ENCODE data around the gene CDCP1. TPM values are rescaled to one million over a fixed set of nuclear protein-coding genes. Genes with fewer than 3 reads are reported as not detected.

Gene CDCP1
- total RNA-seq, 1 donor from 2014 or later, result 3.2 TPM

- H3K36me3 Mint-ChIP-seq (ENCODE audit: low read depth), result peaks cover 2% of the 10 kb centered on the region
- intact Hi-C loops (cut with micrococcal nuclease), result no loop called here
- peaks cover 10% of the 10 kb centered on the region for H3K27me3 Mint-ChIP-seq
- peak overlapping the region; percentile 8 for H3K27ac Mint-ChIP-seq
- DNase-seq, result no peak
- H3K9me3 Mint-ChIP-seq, result no peaks in the 10 kb centered on the region
- no peak overlapping the region for H3K4me3 Mint-ChIP-seq
- H3K4me1 Mint-ChIP-seq, result peaks cover 35% of the 10 kb centered on the region
Observed at GRCh38 chr3:45123581-45124269, 22.5 kb downstream of the CDCP1 start.

GRCh38 chr3:45123030-45123429, 23.1 kb downstream of the CDCP1 start:
- Mint-ChIP-seq H3K9me3 (no peaks in the 10 kb centered on the region), H3K36me3 (ENCODE audit: low read depth) (peaks cover 2% of the 10 kb centered on the region), H3K27ac (peak overlapping the region; percentile 29), H3K4me1 (peaks cover 42% of the 10 kb centered on the region), H3K4me3 (no peak overlapping the region), H3K27me3 (peaks cover 8% of the 10 kb centered on the region)
- intact Hi-C loops (cut with micrococcal nuclease), result no loop called here
- DNase-seq, result no peak

- intact Hi-C loops (cut with micrococcal nuclease), result no loop called here
- peaks cover 1% of the 10 kb centered on the region for H3K36me3 Mint-ChIP-seq (ENCODE audit: low read depth)
- no peak overlapping the region for H3K27ac Mint-ChIP-seq
- H3K4me3 Mint-ChIP-seq, result no peak overlapping the region
- peaks cover 8% of the 10 kb centered on the region for H3K27me3 Mint-ChIP-seq
- no peak for DNase-seq
- H3K9me3 Mint-ChIP-seq, result no peaks in the 10 kb centered on the region
- H3K4me1 Mint-ChIP-seq, result peaks cover 46% of the 10 kb centered on the region
Observed at GRCh38 chr3:45120359-45121158, 25.6 kb downstream of the CDCP1 start.

- Mint-ChIP-seq H3K4me1 (peaks cover 49% of the 10 kb centered on the region), H3K9me3 (no peaks in the 10 kb centered on the region), H3K27me3 (peaks cover 7% of the 10 kb centered on the region), H3K27ac (no peak overlapping the region), H3K4me3 (no peak overlapping the region), H3K36me3 (ENCODE audit: low read depth) (peaks cover 1% of the 10 kb centered on the region)
- intact Hi-C loops (cut with micrococcal nuclease), result loop anchor here (2.0 to 10.0 kb wide), 3 partner anchors 15 to 575 kb away; no protein-coding TSS in a partner anchor
- no peak for DNase-seq
Observed at GRCh38 chr3:45119824-45120358, 26.3 kb downstream of the CDCP1 start.

- DNase-seq, result no peak
- intact Hi-C loops (cut with micrococcal nuclease), result loop anchor here (2.0 to 10.0 kb wide), 3 partner anchors 15 to 575 kb away; no protein-coding TSS in a partner anchor
- H3K36me3 Mint-ChIP-seq (ENCODE audit: low read depth), result peaks cover 3% of the 10 kb centered on the region
- H3K4me3 Mint-ChIP-seq, result no peak overlapping the region
- peaks cover 54% of the 10 kb centered on the region for H3K4me1 Mint-ChIP-seq
- H3K27me3 Mint-ChIP-seq, result peaks cover 6% of the 10 kb centered on the region
- H3K27ac Mint-ChIP-seq, result no peak overlapping the region
- no peaks in the 10 kb centered on the region for H3K9me3 Mint-ChIP-seq
Observed at GRCh38 chr3:45119376-45119775, 26.8 kb downstream of the CDCP1 start.

- peak overlapping the region; percentile 59 for H3K27ac Mint-ChIP-seq
- H3K4me1 Mint-ChIP-seq, result peaks cover 58% of the 10 kb centered on the region
- H3K36me3 Mint-ChIP-seq (ENCODE audit: low read depth), result peaks cover 3% of the 10 kb centered on the region
- intact Hi-C loops (cut with micrococcal nuclease), result loop anchor here (2.0 to 10.0 kb wide), 3 partner anchors 14 to 576 kb away; no protein-coding TSS in a partner anchor
- peak overlapping the region; percentile 58 for H3K4me3 Mint-ChIP-seq
- DNase-seq, result peak; percentile 68
- no peaks in the 10 kb centered on the region for H3K9me3 Mint-ChIP-seq
- peaks cover 9% of the 10 kb centered on the region for H3K27me3 Mint-ChIP-seq
Observed at GRCh38 chr3:45118615-45119071, 27.5 kb downstream of the CDCP1 start.

GRCh38 chr3:45116350-45116749, 29.8 kb downstream of the CDCP1 start:
- H3K4me3 Mint-ChIP-seq, result no peak overlapping the region
- intact Hi-C loops (cut with micrococcal nuclease), result loop anchor here (10.0 kb wide), 2 partner anchors 548 to 578 kb away; no protein-coding TSS in a partner anchor
- H3K36me3 Mint-ChIP-seq (ENCODE audit: low read depth), result peaks cover 14% of the 10 kb centered on the region
- H3K4me1 Mint-ChIP-seq, result peaks cover 69% of the 10 kb centered on the region
- H3K27me3 Mint-ChIP-seq, result peaks cover 19% of the 10 kb centered on the region
- DNase-seq, result no peak
- H3K9me3 Mint-ChIP-seq, result no peaks in the 10 kb centered on the region
- no peak overlapping the region for H3K27ac Mint-ChIP-seq

- H3K4me3 Mint-ChIP-seq, result no peak overlapping the region
- peak overlapping the region; percentile 73 for H3K27ac Mint-ChIP-seq
- H3K4me1 Mint-ChIP-seq, result peaks cover 75% of the 10 kb centered on the region
- H3K9me3 Mint-ChIP-seq, result no peaks in the 10 kb centered on the region
- intact Hi-C loops (cut with micrococcal nuclease), result loop anchor here (1.0 to 10.0 kb wide), 3 partner anchors 8 to 581 kb away; no protein-coding TSS in a partner anchor
- no peak for DNase-seq
- peaks cover 23% of the 10 kb centered on the region for H3K36me3 Mint-ChIP-seq (ENCODE audit: low read depth)
- H3K27me3 Mint-ChIP-seq, result peaks cover 16% of the 10 kb centered on the region
Observed at GRCh38 chr3:45113625-45114050, 32.5 kb downstream of the CDCP1 start.

GRCh38 chr3:45112939-45113338, 33.2 kb downstream of the CDCP1 start:
- Mint-ChIP-seq H3K36me3 (ENCODE audit: low read depth) (peaks cover 23% of the 10 kb centered on the region), H3K27ac (peak overlapping the region; percentile 62), H3K27me3 (peaks cover 16% of the 10 kb centered on the region), H3K4me1 (peaks cover 72% of the 10 kb centered on the region), H3K9me3 (no peaks in the 10 kb centered on the region), H3K4me3 (no peak overlapping the region)
- intact Hi-C loops (cut with micrococcal nuclease), result loop anchor here (1.0 to 10.0 kb wide), 3 partner anchors 8 to 582 kb away; no protein-coding TSS in a partner anchor
- DNase-seq, result no peak

- H3K4me3 Mint-ChIP-seq, result peak overlapping the region; percentile 67
- intact Hi-C loops (cut with micrococcal nuclease), result loop anchor here (10.0 kb wide), 2 partner anchors 554 to 584 kb away; no protein-coding TSS in a partner anchor
- peaks cover 24% of the 10 kb centered on the region for H3K36me3 Mint-ChIP-seq (ENCODE audit: low read depth)
- no peaks in the 10 kb centered on the region for H3K9me3 Mint-ChIP-seq
- H3K27me3 Mint-ChIP-seq, result peaks cover 15% of the 10 kb centered on the region
- peaks cover 81% of the 10 kb centered on the region for H3K4me1 Mint-ChIP-seq
- no peak for DNase-seq
- peak overlapping the region; percentile 70 for H3K27ac Mint-ChIP-seq
Observed at GRCh38 chr3:45110509-45110833, 35.7 kb downstream of the CDCP1 start.

GRCh38 chr3:45109771-45110508, 36.2 kb downstream of the CDCP1 start:
- Mint-ChIP-seq H3K4me1 (peaks cover 84% of the 10 kb centered on the region), H3K27ac (peak overlapping the region; percentile 70), H3K27me3 (peaks cover 15% of the 10 kb centered on the region), H3K9me3 (no peaks in the 10 kb centered on the region), H3K4me3 (peak overlapping the region; percentile 67), H3K36me3 (ENCODE audit: low read depth) (peaks cover 24% of the 10 kb centered on the region)
- DNase-seq, result peak; percentile 87
- intact Hi-C loops (cut with micrococcal nuclease), result loop anchor here (5.0 to 10.0 kb wide), 7 partner anchors 68 to 1185 kb away; no protein-coding TSS in a partner anchor

- peak; percentile 64 for DNase-seq
- Mint-ChIP-seq H3K36me3 (ENCODE audit: low read depth) (peaks cover 29% of the 10 kb centered on the region), H3K4me1 (peaks cover 70% of the 10 kb centered on the region), H3K27ac (peak overlapping the region; percentile 89), H3K9me3 (peaks cover 9% of the 10 kb centered on the region), H3K27me3 (peaks cover 12% of the 10 kb centered on the region), H3K4me3 (peak overlapping the region; percentile 62)
- intact Hi-C loops (cut with micrococcal nuclease), result loop anchor here (5.0 to 10.0 kb wide), 5 partner anchors 65 to 1188 kb away; no protein-coding TSS in a partner anchor
Observed at GRCh38 chr3:45106874-45107273, 39.3 kb downstream of the CDCP1 start.

Measured in activated CD4-positive, alpha-beta T cell treated with anti-CD3 and anti-CD28 coated beads, Interleukin-2, amount 10 ng/mL, durations not matched to agents 24 days and 14 days (primary cell).